A549 (cell line): ENCODE measurements around the gene RBM4B. TPM values are rescaled to one million over a fixed set of nuclear protein-coding genes. Genes with fewer than 3 reads are reported as not detected.

ENCODE experiments used
- ATAC-seq, 2 experiments: fragments of 200-7000 bp in 1 of 2; fragments of >200 bp in 1 of 2; cut with Nextera tagmentation in 1 of 2; cut with Tn5 transposase in 1 of 2; 3 replicates each; pipeline versions ENCODE4 v1.8.0 to v1.9.1; 2018 to 2020; ENCODE audit warnings: mild to moderate bottlenecking in 1 of 2, moderate library complexity in 1 of 2
- CTCF ChIA-PET: fragments of 300-600 bp; sonication (Branson Sonifier 250); formaldehyde crosslinking; extraction: SDS; loops from one replicate; lab custom pipeline; 2021; ENCODE audit warnings: antibody characterized with exemption, inconsistent platforms; lab: Yijun Ruan, JAX
- POLR2A ChIA-PET: fragments of 350-600 bp; formaldehyde crosslinking; extraction: SDS; loops from one replicate; lab custom pipeline; 2021; ENCODE audit warnings: antibody characterized with exemption, inconsistent platforms; lab: Yijun Ruan, JAX
- DNase-seq, 2 experiments: peaks; one replicate each; pipeline versions ENCODE4 v3.0.0 to v3.0.0-alpha.2; 2011 to 2016; ENCODE audit warnings: low read depth in 1 of 2, low spot score in 1 of 2
- FAIRE-seq: peaks from 2 replicates; lab custom pipeline; 2011; peaks lifted over from hg19 to GRCh38; lab: Jason Lieb, UNC
- H3K27ac ChIP-seq, 2 experiments: fragments of >200 bp; sonication (Bioruptor Twin); formaldehyde crosslinking; 3 replicates each; pipeline ENCODE4 v1.5.1; 2016 to 2017
- H3K4me1 ChIP-seq: fragments of >200 bp; sonication (Bioruptor Twin); formaldehyde crosslinking; 3 replicates; pipeline ENCODE4 v1.6.1; 2016
- H3K4me2 ChIP-seq: fragments of >200 bp; sonication (Bioruptor Twin); formaldehyde crosslinking; 3 replicates; pipeline ENCODE4 v1.6.1; 2016
- H3K4me3 ChIP-seq: fragments of >200 bp; sonication (Bioruptor Twin); formaldehyde crosslinking; 3 replicates; pipeline ENCODE4 v1.5.1; 2016
- H3K9me3 ChIP-seq: fragments of >200 bp; sonication (Bioruptor Twin); formaldehyde crosslinking; 3 replicates; pipeline ENCODE4 v1.6.1; 2016
- CBX2 ChIP-seq: fragments of 200-600 bp; sonication (generic); IDR thresholded peaks from 2 replicates; pipeline ENCODE4 v1.6.1; 2016; ENCODE audit warnings: low read depth, mild to moderate bottlenecking, borderline replicate concordance
- CTCF ChIP-seq: fragments of >200 bp; sonication (Bioruptor Twin); formaldehyde crosslinking; IDR thresholded peaks from 3 replicates; pipeline ENCODE4 v1.5.1; 2016
- EHF ChIP-seq: fragments of 250-450 bp; sonication (Bioruptor Pico); IDR thresholded peaks from 2 replicates; pipeline ENCODE4 v1.5.0; 2020; ENCODE audit warnings: mild to moderate bottlenecking
- EP300 ChIP-seq, 2 experiments: fragments of >200 bp; sonication (Bioruptor Twin); formaldehyde crosslinking; IDR thresholded peaks; 2 replicates in 1 of 2; 3 replicates in 1 of 2; pipeline ENCODE4 v1.6.1; 2016 to 2017
- FOSL2 ChIP-seq, 2 experiments: fragments of 450-650 bp in 1 of 2; fragments of >200 bp in 1 of 2; sonication (Bioruptor Twin) in 1 of 2; formaldehyde crosslinking; IDR thresholded peaks; 2 replicates each; pipeline versions ENCODE4 v1.5.0 to v1.6.1; 2016 to 2020; ENCODE audit warnings: mild to moderate bottlenecking in 1 of 2, moderate library complexity in 1 of 2
- GATA3 ChIP-seq: IDR thresholded peaks from 2 replicates; pipeline ENCODE4 v1.6.1; 2012; ENCODE audit warnings: borderline replicate concordance
- HDAC2 ChIP-seq: fragments of 200-600 bp; sonication (generic); IDR thresholded peaks from 2 replicates; pipeline ENCODE4 v1.6.1; 2016
- HEYL ChIP-seq: fragments of 250-450 bp; sonication (Bioruptor Pico); IDR thresholded peaks from 2 replicates; pipeline ENCODE4 v1.8.0; 2021; ENCODE audit warnings: mild to moderate bottlenecking, moderate library complexity
- HOXB5 ChIP-seq: fragments of 250-450 bp; sonication (Bioruptor Pico); IDR thresholded peaks from 2 replicates; pipeline ENCODE4 v1.5.0; 2020; ENCODE audit warnings: mild to moderate bottlenecking, moderate library complexity
- JUNB ChIP-seq: fragments of >200 bp; sonication (Bioruptor Twin); formaldehyde crosslinking; IDR thresholded peaks from 2 replicates; pipeline ENCODE4 v1.6.1; 2016
- KDM1A ChIP-seq: fragments of 200-600 bp; sonication (generic); IDR thresholded peaks from 2 replicates; pipeline ENCODE4 v1.6.1; 2016; ENCODE audit warnings: low read depth, mild to moderate bottlenecking
- MAFK ChIP-seq: fragments of 450-650 bp; IDR thresholded peaks from 2 replicates; pipeline ENCODE4 v1.6.1; 2014; ENCODE audit not compliant: partially characterized antibody
- MYC ChIP-seq: IDR thresholded peaks from 2 replicates; pipeline ENCODE4 v1.6.1; 2012; ENCODE audit warnings: mild to moderate bottlenecking, inconsistent platforms, low read length, improper control_type of control experiment, borderline replicate concordance
- POLR2A ChIP-seq: IDR thresholded peaks from 2 replicates; pipeline ENCODE4 v1.6.1; 2012; ENCODE audit warnings: mild to moderate bottlenecking, low read length
- RCOR1 ChIP-seq: fragments of 150-350 bp; IDR thresholded peaks from 2 replicates; pipeline ENCODE4 v1.6.1; 2014; ENCODE audit warnings: antibody characterized with exemption, low read length, low read depth
- RFX5 ChIP-seq: fragments of 450-650 bp; IDR thresholded peaks from 2 replicates; pipeline ENCODE4 v1.7.1; 2014; ENCODE audit warnings: antibody characterized with exemption, mild to moderate bottlenecking, moderate library complexity
- SMC3 ChIP-seq: fragments of >200 bp; sonication (Bioruptor Twin); formaldehyde crosslinking; IDR thresholded peaks from 3 replicates; pipeline ENCODE4 v1.6.1; 2018; ENCODE audit warnings: inconsistent platforms
- SREBF2 ChIP-seq: fragments of 450-650 bp; IDR thresholded peaks from 2 replicates; pipeline ENCODE4 v1.6.1; 2014; ENCODE audit warnings: mild to moderate bottlenecking, moderate library complexity
- ZFP36 ChIP-seq: fragments of 450-650 bp; IDR thresholded peaks from 2 replicates; pipeline ENCODE4 v1.6.1; 2014; ENCODE audit warnings: borderline replicate concordance; ENCODE audit not compliant: partially characterized antibody
- ZSCAN20 ChIP-seq: fragments of 250-450 bp; sonication (Bioruptor Pico); IDR thresholded peaks from 2 replicates; pipeline ENCODE4 v1.8.0; 2022; ENCODE audit warnings: mild to moderate bottlenecking, moderate library complexity
- WGBS: methylation state at CpG from one replicate; pipeline ENCODE4 v1.1.6; 2017; ENCODE audit errors: missing lambda C conversion rate; 5-methylcytosine and 5-hydroxymethylcytosine counted together
- polyA plus RNA-seq, 4 experiments: library from polyadenylated mRNA; depleted of rRNA in 3 of 4; stranded (reverse); fragments of >200 nt; fragmentation: RNase III in 1 of 4; extraction: RNeasy Plus Mini Kit Qiagen cat#74134 plus additional on column Dnase treatment in 1 of 4; gene quantifications; 2 replicates in 3 of 4; 3 replicates in 1 of 4; pipeline ENCODE4 v1.2.3, GENCODE V29; 2011 to 2017
- TF ChIP-seq, protein P1 (sequence below): IDR thresholded peaks from 2 replicates; pipeline ENCODE4 v1.6.1; 2012
- TF ChIP-seq, protein P2 (sequence below): fragments of >200 bp; sonication (Bioruptor Twin); formaldehyde crosslinking; IDR thresholded peaks from 2 replicates; pipeline ENCODE4 v1.6.1; 2016

Gene RBM4B
- polyA plus RNA-seq, 2 of the 4 experiments (the other 2 are of a cell fraction) = 28.0 to 32.7 TPM

- TF ChIP-seq CTCF (no peak), HDAC2 (no peak), GATA3 (no peak)
- TF ChIP-seq, protein P1, sequence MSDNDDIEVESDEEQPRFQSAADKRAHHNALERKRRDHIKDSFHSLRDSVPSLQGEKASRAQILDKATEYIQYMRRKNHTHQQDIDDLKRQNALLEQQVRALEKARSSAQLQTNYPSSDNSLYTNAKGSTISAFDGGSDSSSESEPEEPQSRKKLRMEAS = no peak
Measured at GRCh38 chr11:66713746-66714480, 36.2 kb upstream of the RBM4B start (continued).

DNA sequence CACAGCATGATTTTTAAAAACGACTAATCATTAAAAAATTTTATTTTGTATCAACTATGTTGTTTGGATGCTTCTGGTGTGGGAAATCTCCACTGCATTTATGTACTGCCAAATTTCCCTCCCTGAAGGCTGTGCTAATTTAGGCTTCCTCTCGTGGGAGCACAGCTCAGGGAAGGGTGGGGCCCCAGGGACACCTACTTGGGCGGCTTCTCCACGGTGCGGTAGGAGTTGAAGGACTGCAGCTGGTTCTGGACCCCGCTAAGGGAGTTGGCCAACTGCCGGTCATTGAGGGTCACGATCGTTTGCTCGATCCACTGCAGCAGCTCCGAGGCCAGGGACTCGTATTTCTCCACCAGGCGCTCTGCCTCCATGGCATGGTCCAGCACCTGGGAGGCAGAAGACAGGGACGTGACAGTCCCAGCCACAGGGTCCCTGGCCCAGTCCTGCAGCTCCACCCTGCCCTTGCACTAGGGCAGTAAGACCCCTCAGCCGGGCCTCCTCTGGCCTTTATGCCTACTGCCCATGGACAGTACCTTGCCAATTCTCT lies 32.8 kb upstream of the RBM4B start:
- Histone ChIP-seq H3K27ac (no peak overlapping the region), H3K9me3 (no peaks in the 10 kb centered on the region), H3K4me2 (no peak overlapping the region), H3K4me3 (no peak overlapping the region), H3K4me1 (no peaks in the 10 kb centered on the region)
- CTCF ChIA-PET = interaction anchor here (1.3 to 2.8 kb wide), 3 partner anchors 16 to 124 kb away, joined by 3 to 10 read pairs (median 7); no protein-coding TSS in a partner anchor
- ATAC-seq (no peak), DNase-seq (no peak), FAIRE-seq (no peak)
- POLR2A ChIA-PET = no interaction called here
- WGBS = 93% methylated on average over 13 of the region's 15 CpGs
- TF ChIP-seq KDM1A (no peak), FOSL2 (IDR thresholded peaks at IDR 0.05) (no peak), FOSL2 (CRISPR knock-in tag; IDR thresholded peaks at IDR 0.05) (no peak), HEYL (CRISPR knock-in tag) (no peak), CBX2 (no peak), EP300 (IDR thresholded peaks at IDR 0.05) (no peak)
- TF ChIP-seq, protein P1 = no peak

DNA sequence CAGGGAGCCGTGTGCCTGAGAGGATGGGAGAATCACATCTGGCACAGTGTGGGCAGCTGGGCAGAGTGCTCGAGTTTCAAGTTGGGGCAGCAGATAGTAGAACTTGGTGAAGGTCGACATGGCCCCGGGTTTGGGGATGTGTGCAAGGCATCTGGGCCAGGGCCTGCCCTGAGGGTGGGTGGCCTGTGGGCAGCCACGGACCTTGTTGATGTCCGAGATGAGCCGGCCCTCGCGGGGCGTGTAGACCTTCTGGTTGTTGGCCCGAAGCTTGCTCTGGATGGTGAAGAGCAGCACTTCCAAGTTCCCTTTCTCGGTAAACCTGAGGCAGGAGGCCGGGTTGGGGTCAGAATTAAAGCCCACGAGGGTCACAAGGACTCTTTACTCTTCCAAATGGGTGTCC lies 31.0 kb upstream of the RBM4B start:
- ChIA-PET CTCF (interaction anchor here (1.3 to 2.6 kb wide), 6 partner anchors 13 to 126 kb away, joined by 4 to 8 read pairs (median 6); no protein-coding TSS in a partner anchor), POLR2A (no interaction called here)
- no peak for ATAC-seq
- H3K27ac ChIP-seq = no peak overlapping the region
- no peak overlapping the region for H3K4me3 ChIP-seq
- TF ChIP-seq HOXB5 (CRISPR knock-in tag) (no peak), SREBF2 (no peak)
- H3K4me1 ChIP-seq = no peaks in the 10 kb centered on the region
- no peak for FAIRE-seq
- 88% methylated on average over 11 of the region's 14 CpGs for WGBS
- H3K4me2 ChIP-seq = no peak overlapping the region
- no peaks in the 10 kb centered on the region for H3K9me3 ChIP-seq
- no peak for DNase-seq

DNA sequence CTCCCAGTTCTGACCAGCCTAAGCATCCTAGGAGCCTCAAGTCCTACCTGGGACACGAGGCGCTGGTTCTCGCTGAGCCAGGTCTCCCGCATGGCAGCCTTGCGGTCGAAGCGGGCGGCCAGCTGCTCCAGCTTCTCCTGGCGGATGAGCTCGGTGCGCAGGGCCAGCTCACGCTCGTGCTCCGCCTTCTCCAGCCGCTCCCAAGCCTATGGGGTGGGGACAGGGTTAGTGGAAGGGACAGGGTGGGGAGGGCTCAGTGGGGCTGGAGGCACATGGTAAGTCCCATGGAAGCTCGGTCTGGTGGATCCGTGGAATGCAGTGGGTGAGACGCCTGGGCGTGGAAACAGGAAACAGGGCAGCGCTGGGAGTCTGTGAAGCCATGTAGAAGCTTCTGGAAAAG lies 30.4 kb upstream of the RBM4B start:
- FAIRE-seq = no peak
- no peak for DNase-seq
- 89% methylated on average over 15 of the region's 20 CpGs for WGBS
- ATAC-seq = no peak
- no peaks in the 10 kb centered on the region for H3K4me1 ChIP-seq
- TF ChIP-seq ZFP36 (no peak), JUNB (no peak), RFX5 (no peak)
- ChIA-PET CTCF (interaction anchor here (0.6 to 2.6 kb wide), 6 partner anchors 13 to 170 kb away, joined by 3 to 8 read pairs (median 4); no protein-coding TSS in a partner anchor), POLR2A (no interaction called here)
- no peak overlapping the region for H3K27ac ChIP-seq
- no peak overlapping the region for H3K4me2 ChIP-seq
- H3K4me3 ChIP-seq = no peak overlapping the region
- no peaks in the 10 kb centered on the region for H3K9me3 ChIP-seq

DNA sequence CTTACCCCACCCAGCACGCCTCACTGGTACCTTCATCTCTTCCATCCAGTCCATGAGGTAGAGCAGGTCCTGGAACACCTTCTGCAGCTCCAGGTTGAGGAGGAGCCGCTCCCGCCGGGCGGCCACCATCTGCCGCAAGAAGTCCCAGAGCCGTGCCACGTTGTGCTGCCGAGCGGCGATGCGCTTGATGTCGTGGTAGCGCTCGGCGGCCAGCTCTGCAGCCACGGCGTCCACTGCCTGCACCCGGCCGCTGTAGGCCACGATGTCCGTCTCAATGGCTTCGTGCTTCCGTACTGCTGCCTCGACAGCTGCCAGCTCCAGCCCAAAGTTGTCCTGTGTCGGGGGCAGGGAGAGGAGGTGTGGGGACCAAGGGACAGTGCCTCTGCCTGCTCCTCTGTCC lies 29.8 kb upstream of the RBM4B start:
- CTCF ChIA-PET = interaction anchor here (0.6 to 2.6 kb wide), 10 partner anchors 12 to 300 kb away, joined by 3 to 8 read pairs (median 4); no protein-coding TSS in a partner anchor
- Histone ChIP-seq H3K27ac (no peak overlapping the region), H3K4me3 (no peak overlapping the region), H3K4me2 (no peak overlapping the region), H3K9me3 (no peaks in the 10 kb centered on the region), H3K4me1 (no peaks in the 10 kb centered on the region)
- ATAC-seq = no peak
- no peak for DNase-seq
- FAIRE-seq = no peak
- 95% methylated on average over 26 of the region's 26 CpGs for WGBS
- no peak for TF ChIP-seq POLR2A
- no peak for TF ChIP-seq ZSCAN20 (CRISPR knock-in tag)
- TF ChIP-seq RCOR1 = no peak
- TF ChIP-seq SMC3 = no peak
- TF ChIP-seq, protein P2, sequence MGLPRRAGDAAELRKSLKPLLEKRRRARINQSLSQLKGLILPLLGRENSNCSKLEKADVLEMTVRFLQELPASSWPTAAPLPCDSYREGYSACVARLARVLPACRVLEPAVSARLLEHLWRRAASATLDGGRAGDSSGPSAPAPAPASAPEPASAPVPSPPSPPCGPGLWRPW = no peak
- TF ChIP-seq EHF (CRISPR knock-in tag) = no peak
- no peak for TF ChIP-seq MAFK
- TF ChIP-seq MYC = no peak
- POLR2A ChIA-PET = no interaction called here
